ENCODE results near the gene RAPGEF2. TPM values are rescaled to one million over a fixed set of nuclear protein-coding genes. Genes with fewer than 3 reads are reported as not detected.

RAPGEF2 gene
- polyA plus RNA-seq, 1 donor from 2014 or later, result 0.44 TPM

DNA sequence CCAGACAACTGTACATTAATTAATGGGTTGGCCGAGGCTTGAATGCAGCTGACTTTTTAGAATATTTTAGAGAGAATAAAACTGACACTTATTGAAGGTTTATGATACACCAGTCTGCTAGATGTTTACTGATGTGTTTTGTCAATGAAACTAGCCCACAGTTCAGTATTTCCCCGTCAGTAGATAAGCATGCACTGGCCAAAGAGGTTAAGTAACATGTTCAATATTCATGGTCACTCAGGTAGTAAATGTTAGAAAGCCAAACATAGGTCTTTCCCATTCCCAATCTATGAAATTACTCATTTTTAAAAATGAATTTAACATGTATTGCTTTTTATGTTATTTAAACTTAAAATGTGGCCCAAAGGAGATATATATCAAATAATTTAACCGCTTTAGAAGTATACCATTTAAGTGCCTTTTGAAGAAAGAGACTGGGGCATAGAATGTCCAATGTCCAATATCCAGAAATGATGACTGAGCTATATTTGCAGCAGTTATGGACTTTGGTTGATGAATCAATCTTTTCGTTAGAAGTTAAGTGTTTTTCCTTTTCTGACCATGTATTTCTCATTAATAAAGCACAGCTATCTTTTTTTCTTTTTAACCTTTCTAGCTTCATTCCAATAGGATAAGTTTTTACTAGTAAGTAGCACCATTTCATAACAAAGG is 156.1 kb downstream of the RAPGEF2 start:
- peaks cover 10% of the 10 kb centered on the region for H3K36me3 Mint-ChIP-seq
- H3K4me1 Mint-ChIP-seq, result peaks cover 0 to 2% (median 0%) of the 10 kb centered on the region in 3 donors
- no peaks in the 10 kb centered on the region for H3K27me3 Mint-ChIP-seq
- H3K4me3 Mint-ChIP-seq, result no peak overlapping the region
- peaks cover 0 to 4% (median 3%) of the 10 kb centered on the region in 3 donors for H3K9me3 Mint-ChIP-seq
- H3K27ac Mint-ChIP-seq, result no peak overlapping the region

DNA sequence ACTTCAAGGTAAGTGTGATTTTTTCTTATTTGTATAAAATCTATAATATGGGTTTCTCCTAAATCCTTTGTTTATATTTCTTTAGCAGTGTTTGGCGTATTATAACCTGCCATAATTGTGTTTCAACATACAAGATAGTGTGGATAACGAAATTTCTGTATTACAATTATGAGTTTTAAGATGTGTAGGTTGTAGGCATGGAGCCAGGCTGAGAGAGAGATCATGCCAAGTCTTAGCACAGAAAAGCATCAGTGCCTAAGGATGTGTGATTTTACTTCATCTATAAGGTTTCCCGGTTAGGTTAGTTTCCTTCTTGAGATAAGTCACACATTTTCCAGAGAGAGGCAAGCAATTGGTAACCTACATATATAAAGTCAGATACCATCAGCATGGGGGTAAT is 161.2 kb downstream of the RAPGEF2 start:
- H3K9me3 Mint-ChIP-seq, result no peaks in the 10 kb centered on the region
- H3K27ac Mint-ChIP-seq, result no peak overlapping the region
- H3K4me1 Mint-ChIP-seq, result peaks cover 0 to 5% (median 0%) of the 10 kb centered on the region in 3 donors
- H3K4me3 Mint-ChIP-seq, result no peak overlapping the region
- peaks cover 4% of the 10 kb centered on the region for H3K36me3 Mint-ChIP-seq
- no peaks in the 10 kb centered on the region for H3K27me3 Mint-ChIP-seq

DNA sequence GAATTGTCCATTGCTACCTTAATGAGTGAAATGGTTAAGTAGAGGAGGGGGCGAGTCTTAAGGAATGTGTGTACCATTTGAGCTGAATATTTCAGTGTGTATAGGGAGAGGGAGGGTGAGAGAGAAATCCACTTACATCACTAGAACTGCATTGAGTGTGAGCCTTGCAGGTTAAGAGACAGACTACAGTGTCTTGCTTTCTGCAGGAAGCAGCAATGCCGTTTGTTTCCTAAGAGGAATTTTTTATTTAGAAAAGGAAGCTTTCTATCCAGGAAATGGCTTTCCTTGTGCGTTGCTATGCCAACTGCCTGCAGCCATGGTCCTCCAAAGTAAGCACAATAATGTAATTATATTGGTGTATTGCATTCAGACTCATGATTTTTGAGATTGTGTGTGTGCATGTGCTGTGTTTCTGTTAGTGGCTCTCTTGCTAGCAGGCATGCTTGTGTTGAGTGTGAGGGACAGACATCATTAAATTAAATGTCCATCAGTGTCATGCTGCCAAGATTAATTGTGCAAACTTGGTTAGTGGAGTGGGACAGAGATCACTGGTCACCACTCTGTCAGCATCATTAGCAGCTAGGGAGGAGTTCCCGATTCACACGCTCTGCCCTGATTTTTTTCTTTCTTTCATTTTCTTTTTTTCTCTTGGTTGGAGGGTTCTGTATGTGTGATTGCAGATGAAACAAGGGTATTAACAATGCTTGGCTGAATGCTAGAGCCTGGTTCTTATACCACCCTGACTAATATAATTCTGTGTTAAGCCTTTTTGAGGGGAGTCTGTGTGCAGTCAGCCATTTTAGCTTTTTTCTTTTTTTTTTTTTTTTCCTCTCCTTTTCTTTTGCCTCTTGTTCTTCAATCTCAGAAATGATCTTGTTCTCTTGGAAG is 164.3 kb downstream of the RAPGEF2 start:
- Mint-ChIP-seq H3K4me1 (peaks cover 6 to 9% (median 6%) of the 10 kb centered on the region in 3 donors), H3K27me3 (no peaks in the 10 kb centered on the region), H3K9me3 (no peaks in the 10 kb centered on the region), H3K4me3 (no peak overlapping the region), H3K27ac (no peak overlapping the region), H3K36me3 (no peaks in the 10 kb centered on the region)

DNA sequence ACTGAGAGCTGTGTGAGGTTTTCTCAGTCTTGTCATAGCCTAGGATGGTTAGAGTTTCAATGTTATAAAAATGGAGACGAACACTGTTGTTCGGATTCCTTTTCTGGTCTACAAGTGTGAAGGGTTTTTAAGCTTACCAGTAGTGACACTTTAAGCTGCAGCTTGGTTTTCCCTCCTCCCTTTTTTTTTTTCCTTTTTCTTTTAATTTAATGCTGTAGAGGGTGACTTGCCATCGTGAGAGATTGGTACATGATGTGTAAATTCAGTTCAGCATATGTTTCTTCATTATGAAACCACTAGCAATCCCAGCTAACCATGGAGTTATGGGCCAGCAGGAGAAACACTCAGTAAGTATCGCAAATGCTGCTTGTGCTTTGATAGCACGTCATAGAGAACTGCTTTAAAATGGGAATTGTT is 165.0 kb downstream of the RAPGEF2 start:
- Mint-ChIP-seq H3K9me3 (no peaks in the 10 kb centered on the region), H3K27me3 (no peaks in the 10 kb centered on the region), H3K27ac (no peak overlapping the region), H3K4me3 (no peak overlapping the region), H3K36me3 (no peaks in the 10 kb centered on the region), H3K4me1 (peaks cover 6 to 9% (median 9%) of the 10 kb centered on the region in 3 donors)

DNA sequence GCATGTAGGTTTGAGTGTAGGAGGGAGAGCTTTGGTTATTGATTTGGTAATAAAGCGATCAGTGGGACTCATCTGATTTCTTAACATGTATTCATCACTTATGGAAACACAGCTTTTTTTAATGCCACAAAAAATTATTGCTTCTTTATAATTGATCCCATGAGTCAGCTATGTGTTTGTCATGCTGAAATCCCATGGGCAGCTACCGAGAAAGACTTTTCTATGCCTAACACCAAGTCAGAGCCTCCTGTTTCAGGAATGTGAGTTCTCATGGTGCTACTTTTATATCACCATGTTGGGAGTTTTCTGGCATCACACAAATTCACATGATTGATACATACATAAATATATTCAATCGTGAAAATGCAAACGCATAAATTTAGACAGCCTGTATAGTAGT is 165.7 kb downstream of the RAPGEF2 start:
- H3K9me3 Mint-ChIP-seq, result no peaks in the 10 kb centered on the region
- no peak overlapping the region for H3K4me3 Mint-ChIP-seq
- peaks cover 6 to 9% (median 9%) of the 10 kb centered on the region in 3 donors for H3K4me1 Mint-ChIP-seq
- H3K27me3 Mint-ChIP-seq, result no peaks in the 10 kb centered on the region
- no peak overlapping the region for H3K27ac Mint-ChIP-seq
- peaks cover 3% of the 10 kb centered on the region for H3K36me3 Mint-ChIP-seq

DNA sequence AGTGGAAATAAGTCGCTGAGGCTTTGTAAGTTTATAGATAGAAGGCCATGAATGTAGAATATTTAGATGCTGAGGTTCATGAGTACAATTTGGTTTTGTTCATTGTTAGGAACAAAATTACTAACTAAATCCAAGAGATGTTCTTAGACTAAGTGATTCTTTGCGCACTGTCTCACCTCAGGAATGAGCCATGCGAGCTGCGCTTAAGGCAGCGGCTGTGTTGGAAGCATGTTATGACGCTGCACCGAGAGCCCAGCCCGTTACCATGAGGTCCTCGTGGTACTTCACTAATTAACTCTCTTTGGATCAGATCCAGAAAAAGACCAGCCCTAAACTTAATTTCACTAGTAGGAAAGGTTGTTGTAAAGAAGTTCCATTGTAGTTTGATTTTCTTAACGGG is 166.2 kb downstream of the RAPGEF2 start:
- peak overlapping the region in 1 of 4 donors; percentile 7 for H3K4me3 Mint-ChIP-seq
- no peaks in the 10 kb centered on the region for H3K27me3 Mint-ChIP-seq
- H3K36me3 Mint-ChIP-seq, result peaks cover 3% of the 10 kb centered on the region
- no peak overlapping the region for H3K27ac Mint-ChIP-seq
- no peaks in the 10 kb centered on the region for H3K9me3 Mint-ChIP-seq
- H3K4me1 Mint-ChIP-seq, result peaks cover 6 to 9% (median 9%) of the 10 kb centered on the region in 3 donors

DNA sequence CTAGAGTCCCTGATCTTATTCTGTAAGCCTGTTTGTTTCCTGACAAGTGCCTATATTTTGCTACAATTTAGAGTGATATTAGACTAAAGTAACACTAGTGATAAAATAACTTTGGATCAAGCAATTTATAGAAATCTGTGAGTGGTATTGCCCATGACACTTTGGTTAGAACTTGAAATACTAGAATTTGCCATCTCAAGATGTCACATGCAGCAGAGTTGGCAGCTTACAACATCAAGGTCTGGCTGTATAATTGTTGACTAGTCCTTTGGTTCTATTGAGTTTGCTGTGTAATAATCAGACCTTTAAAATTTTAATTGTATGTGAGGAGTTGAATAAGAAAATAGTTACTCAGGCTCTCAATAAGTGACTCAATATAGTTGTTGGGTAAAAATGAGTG is 167.1 kb downstream of the RAPGEF2 start:
- Mint-ChIP-seq H3K27ac (no peak overlapping the region), H3K27me3 (no peaks in the 10 kb centered on the region), H3K36me3 (peaks cover 3% of the 10 kb centered on the region), H3K4me1 (peaks cover 6 to 9% (median 9%) of the 10 kb centered on the region in 3 donors), H3K4me3 (peak overlapping the region in 1 of 4 donors; percentile 57), H3K9me3 (no peaks in the 10 kb centered on the region)

DNA sequence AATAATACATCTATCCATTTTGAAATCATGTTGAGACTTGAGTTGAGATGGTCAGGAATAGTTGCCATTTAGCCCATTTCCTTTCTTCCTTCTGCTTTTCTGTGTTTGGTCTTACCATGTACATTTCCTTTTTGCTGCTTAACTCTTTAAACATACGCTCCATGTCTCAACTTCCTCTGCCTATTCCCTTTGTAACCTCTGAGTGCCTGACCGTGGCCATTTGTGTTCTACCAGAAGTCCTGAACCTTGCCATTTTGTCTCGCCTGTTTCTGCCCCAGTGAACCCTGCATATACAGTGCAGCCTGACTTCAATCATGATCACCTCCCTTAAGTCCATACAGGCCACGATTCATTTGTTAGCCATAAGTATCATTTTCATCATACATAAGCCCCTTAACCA is 169.0 kb downstream of the RAPGEF2 start:
- Mint-ChIP-seq H3K4me3 (peak overlapping the region in 1 of 4 donors; percentile 17), H3K4me1 (peaks cover 4 to 9% (median 6%) of the 10 kb centered on the region in 3 donors), H3K27ac (no peak overlapping the region), H3K36me3 (peaks cover 3% of the 10 kb centered on the region), H3K9me3 (no peaks in the 10 kb centered on the region), H3K27me3 (no peaks in the 10 kb centered on the region)

DNA sequence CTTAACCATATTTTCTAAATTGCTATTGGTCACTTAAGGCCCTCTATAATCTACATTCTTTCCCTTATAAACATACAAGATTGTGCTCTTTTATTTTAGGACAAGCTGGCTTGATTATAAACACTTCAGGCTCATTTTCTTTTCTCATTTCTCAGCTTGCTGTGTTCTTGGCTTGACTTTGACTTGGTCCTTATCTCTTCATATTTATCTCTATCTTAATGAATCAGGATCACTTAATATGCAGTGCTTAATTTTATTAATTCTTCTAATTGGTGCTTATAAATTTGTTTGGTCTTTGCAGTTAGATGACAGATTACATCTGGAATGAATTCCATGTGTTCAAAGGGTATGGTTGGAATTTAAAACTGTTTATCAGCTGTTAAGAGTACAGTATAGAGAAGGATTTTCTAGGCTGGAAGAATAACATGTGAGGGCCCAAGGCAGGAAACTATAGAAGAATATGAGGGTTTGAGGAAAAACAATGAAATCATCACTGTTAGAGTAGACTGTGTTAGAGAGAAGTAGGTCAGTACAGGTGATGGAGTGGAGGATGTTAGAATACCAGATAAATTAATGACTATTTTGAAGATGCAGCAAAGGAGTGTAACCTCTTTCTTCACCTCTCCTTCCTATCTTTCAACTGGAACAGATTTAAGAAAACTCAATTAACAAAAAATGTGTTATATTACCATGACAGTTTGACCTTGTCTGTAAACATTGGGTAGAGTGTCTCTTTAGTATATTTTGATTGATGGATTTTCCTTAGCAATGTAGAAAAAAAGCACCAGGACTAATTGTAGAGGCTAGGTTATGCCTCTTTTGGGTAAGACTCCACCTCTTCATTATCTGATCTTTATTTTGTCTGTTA is 169.6 kb downstream of the RAPGEF2 start:
- Mint-ChIP-seq H3K27me3 (no peaks in the 10 kb centered on the region), H3K27ac (no peak overlapping the region), H3K4me1 (peaks cover 4 to 9% (median 6%) of the 10 kb centered on the region in 3 donors)

DNA sequence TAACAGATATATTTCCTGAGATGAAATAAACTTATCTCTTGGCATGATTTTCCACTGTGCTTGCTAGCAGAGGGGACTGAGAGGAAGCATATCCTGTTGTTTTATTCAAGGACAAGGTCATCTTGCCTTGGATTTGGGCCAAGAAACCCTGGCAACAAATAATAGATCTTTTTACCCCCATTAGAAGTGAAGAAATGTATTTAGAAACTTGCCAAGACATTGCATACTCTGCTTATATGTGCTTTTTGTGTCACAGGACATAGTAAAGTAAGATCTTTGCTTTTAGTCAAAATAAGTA is 170.2 kb downstream of the RAPGEF2 start:
- Mint-ChIP-seq H3K9me3 (peaks cover 0 to 1% (median 0%) of the 10 kb centered on the region in 3 donors), H3K4me3 (no peak overlapping the region), H3K27me3 (no peaks in the 10 kb centered on the region), H3K27ac (no peak overlapping the region), H3K4me1 (peaks cover 4 to 9% (median 6%) of the 10 kb centered on the region in 3 donors), H3K36me3 (peaks cover 5% of the 10 kb centered on the region)

More for the DNA sequence above, 169.6 kb downstream of the RAPGEF2 start:
- H3K9me3 Mint-ChIP-seq, result peaks cover 0 to 1% (median 0%) of the 10 kb centered on the region in 3 donors
- H3K36me3 Mint-ChIP-seq, result peaks cover 4% of the 10 kb centered on the region
- H3K4me3 Mint-ChIP-seq, result no peak overlapping the region

DNA sequence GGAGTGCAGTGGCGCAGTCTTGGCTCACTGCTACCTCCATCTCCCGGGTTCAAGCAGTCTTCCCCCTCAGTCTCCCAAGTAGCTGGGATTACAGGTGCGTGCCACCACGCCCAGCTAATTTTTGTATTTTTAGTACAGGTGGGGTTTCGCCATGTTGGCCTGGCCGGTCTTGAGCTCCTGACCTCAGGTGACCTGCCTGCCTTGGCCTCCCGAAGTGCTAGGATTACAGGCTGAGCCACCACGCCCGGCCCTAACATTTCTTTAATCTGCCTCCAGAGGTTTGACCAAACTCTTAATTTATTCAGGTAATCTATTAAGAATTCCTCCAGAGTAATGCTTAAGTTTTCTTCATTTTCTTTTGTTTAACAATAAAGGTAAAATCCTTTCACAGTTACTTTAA is 171.0 kb downstream of the RAPGEF2 start:
- Mint-ChIP-seq H3K9me3 (peaks cover 0 to 1% (median 0%) of the 10 kb centered on the region in 3 donors), H3K27ac (no peak overlapping the region), H3K27me3 (no peaks in the 10 kb centered on the region), H3K36me3 (peaks cover 5% of the 10 kb centered on the region), H3K4me3 (no peak overlapping the region), H3K4me1 (peaks cover 4 to 11% (median 6%) of the 10 kb centered on the region in 3 donors)

DNA sequence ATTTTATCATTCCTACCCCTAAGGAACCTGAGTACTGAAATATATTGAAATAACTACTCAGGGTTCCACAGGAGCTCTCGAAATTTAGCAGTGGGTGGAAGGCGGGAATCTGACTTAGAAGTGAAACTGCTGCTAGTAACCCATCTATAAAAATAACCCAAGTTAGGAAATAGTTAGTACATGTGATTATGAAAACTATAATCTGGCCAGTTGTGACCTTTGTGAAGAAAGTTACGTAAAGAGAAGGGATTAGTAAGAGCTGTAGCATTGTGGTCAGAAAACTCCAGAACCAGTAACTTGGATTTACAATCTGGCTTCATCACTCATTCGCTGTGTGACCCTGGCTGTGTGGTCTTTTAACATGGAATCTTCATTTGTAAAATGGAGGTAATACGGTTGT is 175.5 kb downstream of the RAPGEF2 start:
- Mint-ChIP-seq H3K27ac (no peak overlapping the region), H3K4me1 (peaks cover 0 to 2% (median 0%) of the 10 kb centered on the region in 3 donors), H3K4me3 (no peak overlapping the region), H3K9me3 (peaks cover 0 to 1% (median 0%) of the 10 kb centered on the region in 3 donors), H3K27me3 (no peaks in the 10 kb centered on the region), H3K36me3 (peaks cover 3% of the 10 kb centered on the region)

DNA sequence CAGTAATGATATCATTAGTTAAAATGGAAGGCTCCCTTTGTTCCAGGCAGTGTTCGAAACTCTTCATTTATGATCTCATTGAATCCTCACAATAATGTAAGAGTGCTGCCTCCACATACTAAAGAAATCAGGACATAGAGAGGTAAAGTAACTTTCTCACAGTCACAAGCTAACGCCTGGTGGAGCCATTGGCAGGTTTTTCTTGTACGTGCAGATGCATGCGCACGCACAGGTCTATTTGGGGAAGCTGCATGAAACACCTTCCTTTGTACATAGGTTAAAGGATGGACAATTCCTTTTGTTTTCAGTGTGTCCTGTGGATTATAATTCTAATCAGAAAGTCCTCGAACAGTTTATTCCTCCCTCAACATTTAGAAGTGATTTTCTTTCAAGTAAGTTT is 176.2 kb downstream of the RAPGEF2 start:
- Mint-ChIP-seq H3K27ac (no peak overlapping the region), H3K4me1 (peaks cover 0 to 2% (median 0%) of the 10 kb centered on the region in 3 donors), H3K27me3 (no peaks in the 10 kb centered on the region), H3K9me3 (peaks cover 0 to 1% (median 0%) of the 10 kb centered on the region in 3 donors), H3K4me3 (no peak overlapping the region), H3K36me3 (peaks cover 3% of the 10 kb centered on the region)

DNA sequence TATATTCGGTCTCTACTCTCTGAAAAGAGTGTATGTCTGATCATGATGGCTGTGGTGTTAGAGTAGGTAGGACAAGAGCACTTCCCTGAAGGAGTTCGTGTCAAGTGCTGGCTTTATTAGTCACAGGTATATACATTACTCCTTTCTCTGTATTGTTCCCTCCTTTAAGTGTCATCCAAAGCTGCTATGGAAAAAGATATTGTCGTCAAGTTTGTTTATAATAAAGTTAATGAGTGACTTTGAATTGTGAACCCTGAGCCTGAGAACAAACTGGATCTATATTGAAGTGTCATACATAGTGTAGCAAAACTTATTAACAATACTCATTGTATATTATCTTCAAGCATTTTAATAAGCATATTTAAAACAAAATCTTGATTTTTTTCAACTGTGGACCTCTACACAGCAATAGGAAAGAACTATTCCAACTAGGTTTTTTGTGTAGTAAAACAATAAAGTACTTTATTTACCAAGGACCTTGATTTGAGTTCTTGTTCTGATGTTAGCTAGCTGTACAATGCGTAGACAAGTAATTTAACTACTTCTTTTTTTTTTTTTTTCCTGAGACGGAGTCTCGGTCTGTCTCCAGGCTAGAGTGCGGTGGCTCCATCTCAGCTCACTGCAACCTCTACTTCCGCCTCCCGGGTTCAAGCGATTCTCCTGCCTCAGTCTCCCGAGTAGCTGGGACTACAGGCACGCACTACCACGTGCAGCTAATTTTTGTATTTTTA is 177.7 kb downstream of the RAPGEF2 start:
- H3K27ac Mint-ChIP-seq, result no peak overlapping the region
- no peak overlapping the region for H3K4me3 Mint-ChIP-seq
- H3K36me3 Mint-ChIP-seq, result peaks cover 6% of the 10 kb centered on the region
- H3K9me3 Mint-ChIP-seq, result peaks cover 0 to 1% (median 0%) of the 10 kb centered on the region in 3 donors
- peaks cover 0 to 2% (median 0%) of the 10 kb centered on the region in 3 donors for H3K4me1 Mint-ChIP-seq
- no peaks in the 10 kb centered on the region for H3K27me3 Mint-ChIP-seq

Data from IgD-negative memory B cell (primary cell).